Stimulated activated CD8-positive, alpha-beta memory T cell treated with anti-CD3 and anti-CD28 coated beads, Interleukin-12 subunit alpha, Interleukin-12 subunit beta, amount 100 ng/mL, for 1 hour (primary cell): Measurements from ENCODE around the gene TSC22D2.

Source experiments
- DNase-seq: peaks from one replicate; pipeline ENCODE4 v3.0.0-alpha.2; 2020; ENCODE audit warnings: low read depth

TSC22D2 gene

GRCh38 chr3:150385296-150386242, 22.5 kb upstream of the TSC22D2 start:
- no peak for DNase-seq

- no peak for DNase-seq
Observed at GRCh38 chr3:150388498-150389418, 19.3 kb upstream of the TSC22D2 start.

- no peak for DNase-seq
Observed at GRCh38 chr3:150390087-150390486, 18.0 kb upstream of the TSC22D2 start.

GRCh38 chr3:150391161-150391560, 16.9 kb upstream of the TSC22D2 start:
- DNase-seq = no peak

GRCh38 chr3:150393745-150394144, 14.4 kb upstream of the TSC22D2 start:
- no peak for DNase-seq

GRCh38 chr3:150394606-150395005, 13.5 kb upstream of the TSC22D2 start:
- DNase-seq = no peak

- DNase-seq = no peak
Observed at GRCh38 chr3:150396491-150396890, 11.6 kb upstream of the TSC22D2 start.

- DNase-seq = no peak
Observed at GRCh38 chr3:150396956-150397550, 11.0 kb upstream of the TSC22D2 start.

GRCh38 chr3:150399060-150399459, 9.0 kb upstream of the TSC22D2 start:
- no peak for DNase-seq

- DNase-seq = no peak
Observed at GRCh38 chr3:150401285-150401684, 6.8 kb upstream of the TSC22D2 start.

GRCh38 chr3:150402217-150402616, 5.9 kb upstream of the TSC22D2 start:
- no peak for DNase-seq

GRCh38 chr3:150404023-150404422, 4.1 kb upstream of the TSC22D2 start:
- no peak for DNase-seq

GRCh38 chr3:150407051-150407807, 869 bp upstream of the TSC22D2 start:
- DNase-seq = no peak

GRCh38 chr3:150407808-150408220, 284 bp upstream of the TSC22D2 start:
- DNase-seq = no peak

- no peak for DNase-seq
Observed at GRCh38 chr3:150409125-150409511, 1.0 kb downstream of the TSC22D2 start.

- DNase-seq = peak; percentile 54
Observed at GRCh38 chr3:150409512-150410310, 1.6 kb downstream of the TSC22D2 start.

- no peak for DNase-seq
Observed at GRCh38 chr3:150410311-150411105, 2.4 kb downstream of the TSC22D2 start.

GRCh38 chr3:150411106-150411460, 3.0 kb downstream of the TSC22D2 start:
- DNase-seq = no peak

GRCh38 chr3:150411546-150411945, 3.4 kb downstream of the TSC22D2 start:
- no peak for DNase-seq

GRCh38 chr3:150411976-150412375, 3.9 kb downstream of the TSC22D2 start:
- no peak for DNase-seq
